GM23338 (cell line): ENCODE results near the gene TNFAIP8L2.

Source experiments
- JUNB ChIP-seq: IDR thresholded peaks from one replicate; pipeline ENCODE4 v1.6.1; 2016; ENCODE audit warnings: antibody characterized with exemption; ENCODE audit not compliant: unreplicated experiment
- POLR2AphosphoS5 ChIP-seq: IDR thresholded peaks from 2 replicates; pipeline ENCODE4 v1.6.1; 2016; ENCODE audit warnings: antibody characterized with exemption, low read depth
- STAT1 ChIP-seq: IDR thresholded peaks from one replicate; pipeline ENCODE4 v1.6.1; 2016; ENCODE audit warnings: antibody characterized with exemption; ENCODE audit not compliant: unreplicated experiment
- TF ChIP-seq, protein P1 (sequence below), 2 experiments: fragments of 200-600 bp in 1 of 2; sonication (generic) in 1 of 2; conservative IDR thresholded peaks; 2 replicates each; pipeline versions ENCODE4 v1.5.1 to v1.6.1; 2016 to 2017; ENCODE audit warnings: antibody characterized with exemption in 2 of 2, low read depth in 2 of 2, mild to moderate bottlenecking in 2 of 2, moderate library complexity in 1 of 2

DNA sequence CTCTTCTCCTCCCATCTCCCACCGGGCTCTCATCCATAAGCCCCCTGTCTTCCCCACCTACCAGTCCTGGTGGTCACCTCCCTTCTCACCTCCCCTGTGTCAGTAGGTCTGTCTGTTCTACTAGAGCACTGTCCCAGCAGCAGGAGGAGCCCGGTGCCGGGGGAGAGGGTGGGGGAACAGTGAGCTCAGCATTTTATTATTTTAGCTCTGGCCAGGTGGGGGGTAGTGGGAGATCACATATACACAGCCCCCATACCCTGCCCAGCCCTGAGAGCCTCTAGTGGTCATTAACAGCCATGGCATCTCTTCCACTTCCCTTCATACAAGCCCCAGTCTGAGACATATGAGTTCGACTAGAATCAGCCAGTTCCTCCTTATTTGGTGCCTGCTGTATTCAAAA is 19.4 kb downstream of the TNFAIP8L2 start, which contains the start of gene TMOD4:
- TF ChIP-seq JUNB = no peak
- TF ChIP-seq POLR2AphosphoS5 = no peak
- TF ChIP-seq, protein P1, sequence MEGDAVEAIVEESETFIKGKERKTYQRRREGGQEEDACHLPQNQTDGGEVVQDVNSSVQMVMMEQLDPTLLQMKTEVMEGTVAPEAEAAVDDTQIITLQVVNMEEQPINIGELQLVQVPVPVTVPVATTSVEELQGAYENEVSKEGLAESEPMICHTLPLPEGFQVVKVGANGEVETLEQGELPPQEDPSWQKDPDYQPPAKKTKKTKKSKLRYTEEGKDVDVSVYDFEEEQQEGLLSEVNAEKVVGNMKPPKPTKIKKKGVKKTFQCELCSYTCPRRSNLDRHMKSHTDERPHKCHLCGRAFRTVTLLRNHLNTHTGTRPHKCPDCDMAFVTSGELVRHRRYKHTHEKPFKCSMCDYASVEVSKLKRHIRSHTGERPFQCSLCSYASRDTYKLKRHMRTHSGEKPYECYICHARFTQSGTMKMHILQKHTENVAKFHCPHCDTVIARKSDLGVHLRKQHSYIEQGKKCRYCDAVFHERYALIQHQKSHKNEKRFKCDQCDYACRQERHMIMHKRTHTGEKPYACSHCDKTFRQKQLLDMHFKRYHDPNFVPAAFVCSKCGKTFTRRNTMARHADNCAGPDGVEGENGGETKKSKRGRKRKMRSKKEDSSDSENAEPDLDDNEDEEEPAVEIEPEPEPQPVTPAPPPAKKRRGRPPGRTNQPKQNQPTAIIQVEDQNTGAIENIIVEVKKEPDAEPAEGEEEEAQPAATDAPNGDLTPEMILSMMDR (conservative IDR thresholded peaks at IDR 0.05; ENCODE audit: low read depth in 2 of 2) = peak; percentile 58 to 63; a peak in 3 of 4 replicates
- no peak for TF ChIP-seq STAT1
